ENCODE measurements around the gene KCNRG.

KCNRG gene

GRCh38 chr13:50006426-50007135 lies 8.7 kb upstream of the KCNRG start:
- H3K4me3 ChIP-seq (replicated peaks; ENCODE audit: low read depth, low read length): no peak overlapping the region
- DNase-seq (ENCODE audit: extremely low read depth, low read depth): no peak
- TF ChIP-seq, protein P1, sequence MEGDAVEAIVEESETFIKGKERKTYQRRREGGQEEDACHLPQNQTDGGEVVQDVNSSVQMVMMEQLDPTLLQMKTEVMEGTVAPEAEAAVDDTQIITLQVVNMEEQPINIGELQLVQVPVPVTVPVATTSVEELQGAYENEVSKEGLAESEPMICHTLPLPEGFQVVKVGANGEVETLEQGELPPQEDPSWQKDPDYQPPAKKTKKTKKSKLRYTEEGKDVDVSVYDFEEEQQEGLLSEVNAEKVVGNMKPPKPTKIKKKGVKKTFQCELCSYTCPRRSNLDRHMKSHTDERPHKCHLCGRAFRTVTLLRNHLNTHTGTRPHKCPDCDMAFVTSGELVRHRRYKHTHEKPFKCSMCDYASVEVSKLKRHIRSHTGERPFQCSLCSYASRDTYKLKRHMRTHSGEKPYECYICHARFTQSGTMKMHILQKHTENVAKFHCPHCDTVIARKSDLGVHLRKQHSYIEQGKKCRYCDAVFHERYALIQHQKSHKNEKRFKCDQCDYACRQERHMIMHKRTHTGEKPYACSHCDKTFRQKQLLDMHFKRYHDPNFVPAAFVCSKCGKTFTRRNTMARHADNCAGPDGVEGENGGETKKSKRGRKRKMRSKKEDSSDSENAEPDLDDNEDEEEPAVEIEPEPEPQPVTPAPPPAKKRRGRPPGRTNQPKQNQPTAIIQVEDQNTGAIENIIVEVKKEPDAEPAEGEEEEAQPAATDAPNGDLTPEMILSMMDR (IDR thresholded peaks at IDR 0.05; ENCODE audit: low read depth, low read length, missing control alignments): no peak

- TF ChIP-seq, protein P1 (IDR thresholded peaks at IDR 0.05; ENCODE audit: low read depth, low read length, missing control alignments): no peak
- H3K4me3 ChIP-seq (replicated peaks; ENCODE audit: low read depth, low read length): no peak overlapping the region
- DNase-seq (ENCODE audit: extremely low read depth, low read depth): no peak
Observed at GRCh38 chr13:50011461-50011860, 3.8 kb upstream of the KCNRG start.

DNA sequence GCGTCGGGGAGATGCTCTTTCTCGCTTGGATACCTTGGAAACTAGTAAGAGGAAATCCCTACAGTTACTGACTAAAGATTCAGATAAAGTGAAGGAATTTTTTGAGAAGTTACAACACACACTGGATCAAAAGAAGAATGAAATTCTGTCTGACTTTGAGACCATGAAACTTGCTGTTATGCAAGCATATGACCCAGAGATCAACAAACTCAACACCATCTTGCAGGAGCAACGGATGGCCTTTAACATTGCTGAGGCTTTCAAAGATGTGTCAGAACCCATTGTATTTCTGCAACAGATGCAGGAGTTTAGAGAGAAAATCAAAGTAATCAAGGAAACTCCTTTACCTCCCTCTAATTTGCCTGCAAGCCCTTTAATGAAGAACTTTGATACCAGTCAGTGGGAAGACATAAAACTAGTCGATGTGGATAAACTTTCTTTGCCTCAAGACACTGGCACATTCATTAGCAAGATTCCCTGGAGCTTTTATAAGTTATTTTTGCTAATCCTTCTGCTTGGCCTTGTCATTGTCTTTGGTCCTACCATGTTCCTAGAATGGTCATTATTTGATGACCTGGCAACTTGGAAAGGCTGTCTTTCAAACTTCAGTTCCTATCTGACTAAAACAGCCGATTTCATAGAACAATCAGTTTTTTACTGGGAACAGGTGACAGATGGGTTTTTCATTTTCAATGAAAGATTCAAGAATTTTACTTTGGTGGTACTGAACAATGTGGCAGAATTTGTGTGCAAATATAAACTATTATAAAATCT lies 2.7 kb upstream of the KCNRG start:
- no peak for DNase-seq (ENCODE audit: extremely low read depth, low read depth)
- H3K4me3 ChIP-seq (replicated peaks; ENCODE audit: low read depth, low read length): no peak overlapping the region
- TF ChIP-seq, protein P1 (IDR thresholded peaks at IDR 0.05; ENCODE audit: low read depth, low read length, missing control alignments): no peak

- no peak overlapping the region for H3K4me3 ChIP-seq (replicated peaks; ENCODE audit: low read depth, low read length)
- no peak for DNase-seq (ENCODE audit: extremely low read depth, low read depth)
- TF ChIP-seq, protein P1 (IDR thresholded peaks at IDR 0.05; ENCODE audit: low read depth, low read length, missing control alignments): no peak
Observed at GRCh38 chr13:50014386-50014785, 858 bp upstream of the KCNRG start.

DNA sequence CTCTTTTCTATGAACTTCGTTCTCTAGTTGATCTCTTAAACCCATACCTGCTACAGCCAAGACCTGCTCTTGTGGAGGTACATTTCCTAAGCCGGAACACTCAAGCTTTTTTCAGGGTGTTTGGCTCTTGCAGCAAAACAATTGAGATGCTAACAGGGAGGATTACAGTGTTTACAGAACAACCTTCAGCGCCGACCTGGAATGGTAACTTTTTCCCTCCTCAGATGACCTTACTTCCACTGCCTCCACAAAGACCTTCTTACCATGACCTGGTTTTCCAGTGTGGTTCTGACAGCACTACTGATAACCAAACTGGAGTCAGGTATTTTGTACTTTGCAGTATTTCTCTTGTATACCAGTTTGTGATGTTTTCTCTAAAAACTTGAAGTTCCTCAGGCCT lies 506 bp downstream of the KCNRG start:
- TF ChIP-seq, protein P1 (IDR thresholded peaks at IDR 0.05; ENCODE audit: low read depth, low read length, missing control alignments): no peak

DNA sequence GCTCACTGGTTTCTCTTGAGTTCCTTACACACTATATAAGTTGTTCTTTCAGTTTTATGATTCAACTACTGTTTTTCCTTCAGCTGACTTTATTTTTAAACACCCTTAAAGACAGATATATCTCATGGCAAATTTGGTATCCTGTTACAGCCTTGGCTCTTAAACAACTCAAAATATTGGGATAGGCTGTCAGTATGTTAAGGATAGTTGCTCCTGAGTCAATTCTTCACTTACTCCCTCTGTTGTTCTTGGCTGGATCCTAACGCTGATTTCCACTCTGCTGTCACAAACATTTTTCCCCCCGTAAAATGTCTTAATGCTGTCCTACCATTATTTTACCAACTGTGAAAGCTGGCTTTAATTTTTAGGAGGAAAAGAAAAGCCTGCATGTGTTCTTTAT lies 1.2 kb downstream of the KCNRG start:
- no peak overlapping the region for H3K4me3 ChIP-seq (replicated peaks; ENCODE audit: low read depth, low read length)
- DNase-seq (ENCODE audit: extremely low read depth, low read depth): no peak
- TF ChIP-seq, protein P1 (IDR thresholded peaks at IDR 0.05; ENCODE audit: low read depth, low read length, missing control alignments): no peak

More for the DNA sequence above, 506 bp downstream of the KCNRG start:
- DNase-seq (ENCODE audit: extremely low read depth, low read depth): no peak
- H3K4me3 ChIP-seq (replicated peaks; ENCODE audit: low read depth, low read length): no peak overlapping the region
